GM23248 (cell line): ENCODE data around the gene KRTAP2-1.

Experiments
- EZH2 ChIP-seq: fragments of 200-600 bp; sonication (generic); IDR thresholded peaks from 2 replicates; pipeline ENCODE4 v1.6.1; 2018; ENCODE audit warnings: antibody characterized with exemption, mild to moderate bottlenecking; ENCODE audit not compliant: insufficient read depth, poor library complexity, severe bottlenecking
- EZH2phosphoT487 ChIP-seq: fragments of 200-600 bp; sonication (generic); IDR thresholded peaks from 2 replicates; pipeline ENCODE4 v1.6.1; 2018; ENCODE audit warnings: antibody characterized with exemption, moderate library complexity, mild to moderate bottlenecking, low read depth; ENCODE audit not compliant: insufficient read depth

DNA sequence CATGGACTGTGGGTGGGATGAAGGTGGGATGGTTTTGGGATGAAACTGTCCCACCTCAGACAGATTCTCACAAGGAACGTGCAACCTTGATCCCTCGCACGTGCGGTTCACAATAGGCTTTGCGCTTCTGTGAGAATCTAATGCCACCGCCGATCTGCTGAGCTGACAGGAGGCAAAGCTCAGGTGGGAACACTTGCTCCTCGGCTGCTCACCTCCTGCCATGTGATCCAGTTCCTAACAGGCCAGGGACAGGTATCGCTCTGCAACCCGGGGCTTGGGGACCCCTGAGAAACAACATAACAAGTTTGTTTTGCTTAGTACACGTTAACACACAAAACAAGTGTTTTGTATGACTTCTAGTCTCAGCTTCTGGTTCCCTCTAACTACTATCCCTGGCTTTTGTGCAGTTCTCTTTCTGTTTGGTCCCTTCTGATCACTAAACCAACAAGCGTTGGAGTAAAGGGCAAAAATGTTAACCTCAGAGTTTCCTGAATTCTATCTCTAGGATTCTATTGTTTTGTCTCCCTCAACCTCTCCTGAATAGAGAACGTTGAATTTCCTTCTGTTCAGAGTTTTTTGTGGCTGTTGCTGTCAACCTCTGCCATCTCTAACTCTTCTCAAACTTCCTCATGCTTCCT is 30.4 kb downstream of the KRTAP2-1 start:
- TF ChIP-seq EZH2phosphoT487 (no peak), EZH2 (no peak)
